Sigmoid colon (tissue), 7 donors: ENCODE results near the gene PTCH1. TPM values are rescaled to one million over a fixed set of nuclear protein-coding genes. Genes with fewer than 3 reads are reported as not detected.

ENCODE experiments used
- DNase-seq: peaks from one replicate; pipeline ENCODE4 v3.0.0-alpha.2; 2019
- H3K27ac ChIP-seq, 4 donors: fragments of 200-600 bp; sonication (generic); one replicate each; pipeline ENCODE4 v1.5.1; 2016 to 2019; ENCODE audit warnings: mild to moderate bottlenecking in 1 of 4
- H3K27me3 ChIP-seq, 3 donors: fragments of 200-600 bp; sonication (generic); one replicate each; pipeline ENCODE4 v1.5.1; 2019; ENCODE audit warnings: mild to moderate bottlenecking in 1 of 3
- H3K36me3 ChIP-seq, 4 donors: fragments of 200-600 bp; sonication (generic); one replicate each; pipeline ENCODE4 v1.5.1; 2016 to 2019
- H3K4me1 ChIP-seq, 4 donors: fragments of 200-600 bp; sonication (generic); one replicate each; pipeline ENCODE4 v1.5.1; 2017 to 2019
- H3K4me3 ChIP-seq, 4 donors: fragments of 200-600 bp; sonication (generic); one replicate each; pipeline ENCODE4 v1.5.1; 2017 to 2019; ENCODE audit warnings: mild to moderate bottlenecking in 2 of 4, moderate library complexity in 1 of 4
- H3K9me3 ChIP-seq, 4 donors: fragments of 200-600 bp in 3 of 4; sonication (generic) in 3 of 4; one replicate each; pipeline versions ENCODE4 v1.5.1 to v1.6.1; 2013 to 2019
- EP300 ChIP-seq, 4 donors: sonication (generic); formaldehyde crosslinking; IDR thresholded peaks; one replicate each; pipeline ENCODE4 v1.6.1; 2017; ENCODE audit warnings: antibody characterized with exemption in 4 of 4
- POLR2A ChIP-seq, 2 donors: fragments of 450-650 bp; IDR thresholded peaks; one replicate each; pipeline ENCODE4 v1.6.1; 2016; ENCODE audit warnings: antibody characterized with exemption in 2 of 2, mild to moderate bottlenecking in 2 of 2, moderate library complexity in 2 of 2
- POLR2AphosphoS5 ChIP-seq, 4 donors: sonication (generic); formaldehyde crosslinking; IDR thresholded peaks; one replicate each; pipeline ENCODE4 v1.6.1; 2017; ENCODE audit warnings: antibody characterized with exemption in 4 of 4
- WGBS, 2 donors: extraction: QIAGEN DNeasy Blood & Tissue Kit; methylation state at CpG; one replicate each; pipeline ENCODE4 v1.1.7; 2013; 5-methylcytosine and 5-hydroxymethylcytosine counted together
- intact Hi-C: fragments of 100-400 bp; cut with DNase I; formaldehyde crosslinking; loops from one replicate; pipeline ENCODE4 v1.15.1; 2023
- polyA plus RNA-seq, 3 donors: library from polyadenylated mRNA; stranded (reverse); fragments of 200-250 nt; gene quantifications; one replicate each; pipeline ENCODE4 v1.2.3, GENCODE V29; 2013
- total RNA-seq, 4 donors: library from RNA; depleted of rRNA; stranded (reverse); fragments of >200 nt; gene quantifications; one replicate each; pipeline ENCODE4 v1.1.0, GENCODE V29; 2016
- TF ChIP-seq, protein P1 (sequence below), 4 experiments: fragments of 450-650 bp in 3 of 4; fragments of 200-600 bp in 1 of 4; IDR thresholded peaks; one replicate each; pipeline ENCODE4 v1.5.1; 2016 to 2019; ENCODE audit warnings: antibody characterized with exemption in 4 of 4, mild to moderate bottlenecking in 3 of 4, moderate library complexity in 2 of 4
- donor health status: healthy with polysubstance abuse.
- donor health status: Bipolar disorder and iron deficiency.
- donor health status: healthy.

Gene PTCH1
- total and polyA plus RNA-seq, 7 donors, result 2.3 to 10.7 (median 7.2) TPM

DNA sequence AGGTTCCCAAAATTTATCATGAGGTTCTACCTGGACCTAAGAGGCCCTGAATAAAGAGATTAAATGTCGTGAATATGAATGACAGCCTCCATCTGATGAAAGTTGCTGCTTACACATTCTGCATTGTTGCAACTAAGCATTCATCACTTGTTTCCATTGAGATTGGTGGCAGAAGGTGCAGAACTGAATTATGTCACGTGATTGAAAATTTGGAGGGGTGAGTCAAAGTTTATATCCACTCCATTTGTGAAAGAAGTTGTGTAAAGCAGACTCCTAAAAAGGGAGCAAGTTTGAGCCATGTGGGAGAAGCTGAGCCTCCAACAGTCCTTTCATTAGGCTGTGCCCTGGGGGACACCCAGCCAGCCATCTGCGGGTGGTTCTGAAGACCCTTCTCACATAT is 4.9 kb upstream of the PTCH1 start:
- TF ChIP-seq POLR2AphosphoS5 (IDR thresholded peaks at IDR 0.05), result no peak
- no peak for TF ChIP-seq EP300 (IDR thresholded peaks at IDR 0.05)
- no peak for TF ChIP-seq POLR2A (IDR thresholded peaks at IDR 0.05)
- TF ChIP-seq, protein P1, sequence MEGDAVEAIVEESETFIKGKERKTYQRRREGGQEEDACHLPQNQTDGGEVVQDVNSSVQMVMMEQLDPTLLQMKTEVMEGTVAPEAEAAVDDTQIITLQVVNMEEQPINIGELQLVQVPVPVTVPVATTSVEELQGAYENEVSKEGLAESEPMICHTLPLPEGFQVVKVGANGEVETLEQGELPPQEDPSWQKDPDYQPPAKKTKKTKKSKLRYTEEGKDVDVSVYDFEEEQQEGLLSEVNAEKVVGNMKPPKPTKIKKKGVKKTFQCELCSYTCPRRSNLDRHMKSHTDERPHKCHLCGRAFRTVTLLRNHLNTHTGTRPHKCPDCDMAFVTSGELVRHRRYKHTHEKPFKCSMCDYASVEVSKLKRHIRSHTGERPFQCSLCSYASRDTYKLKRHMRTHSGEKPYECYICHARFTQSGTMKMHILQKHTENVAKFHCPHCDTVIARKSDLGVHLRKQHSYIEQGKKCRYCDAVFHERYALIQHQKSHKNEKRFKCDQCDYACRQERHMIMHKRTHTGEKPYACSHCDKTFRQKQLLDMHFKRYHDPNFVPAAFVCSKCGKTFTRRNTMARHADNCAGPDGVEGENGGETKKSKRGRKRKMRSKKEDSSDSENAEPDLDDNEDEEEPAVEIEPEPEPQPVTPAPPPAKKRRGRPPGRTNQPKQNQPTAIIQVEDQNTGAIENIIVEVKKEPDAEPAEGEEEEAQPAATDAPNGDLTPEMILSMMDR (IDR thresholded peaks at IDR 0.05), result no peak
- WGBS, 2 donors, result 92 to 93% methylated on average over 3 of the region's 3 CpGs
- H3K27me3 ChIP-seq, result no peaks in the 10 kb centered on the region

DNA sequence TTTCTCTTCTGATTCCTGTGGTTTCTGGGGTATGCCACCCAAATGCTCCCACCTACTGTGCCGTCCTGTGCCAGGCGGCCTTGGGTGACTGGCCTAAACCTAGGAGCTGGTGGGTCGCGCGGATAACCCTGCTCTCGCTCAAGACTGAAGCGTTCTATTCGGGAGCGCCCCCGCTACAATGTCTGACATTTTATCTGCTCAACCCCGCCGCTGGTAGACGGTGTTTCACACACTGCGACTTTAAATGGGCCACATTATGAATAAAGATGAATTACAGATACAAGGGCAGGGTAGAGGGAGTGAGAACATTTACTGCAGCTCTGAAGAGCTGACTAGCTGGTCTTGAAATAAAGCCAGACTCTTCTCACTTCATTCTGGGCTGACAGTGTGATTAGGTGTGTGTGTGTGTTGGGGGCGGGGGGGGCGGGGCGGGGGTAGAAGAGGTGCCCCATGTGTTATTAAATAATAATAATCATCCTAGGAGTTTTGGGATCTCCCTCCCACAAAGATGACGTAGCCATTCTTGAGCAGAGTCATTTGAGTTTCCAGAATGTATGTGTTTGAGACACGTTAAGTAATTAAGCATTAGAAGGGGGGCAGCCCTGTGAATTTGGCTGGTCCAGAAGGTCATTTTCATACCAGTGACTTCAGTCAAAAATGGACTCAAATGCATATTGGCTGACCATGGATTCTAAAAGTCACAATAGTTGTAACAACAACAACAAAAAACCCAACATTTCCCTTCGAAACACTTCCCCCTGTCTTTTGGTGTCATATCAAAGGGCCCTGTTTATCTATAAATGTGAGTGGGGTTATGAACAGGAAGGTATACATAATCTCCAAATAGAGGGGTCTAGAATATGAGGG is 1.0 kb upstream of the PTCH1 start:
- DNase-seq, result no peak
- intact Hi-C loops, result loop anchor here (2.0 kb wide), 1 partner anchor 255 kb away; no protein-coding TSS in a partner anchor

More for the DNA sequence above, 4.9 kb upstream of the PTCH1 start:
- intact Hi-C loops, result no loop called here
- no peak overlapping the region for H3K27ac ChIP-seq
- H3K4me3 ChIP-seq, result no peak overlapping the region
- no peaks in the 10 kb centered on the region for H3K9me3 ChIP-seq
- H3K36me3 ChIP-seq, result no peaks in the 10 kb centered on the region
- no peak for DNase-seq
- peaks cover 0 to 9% (median 4%) of the 10 kb centered on the region in 4 donors for H3K4me1 ChIP-seq

DNA sequence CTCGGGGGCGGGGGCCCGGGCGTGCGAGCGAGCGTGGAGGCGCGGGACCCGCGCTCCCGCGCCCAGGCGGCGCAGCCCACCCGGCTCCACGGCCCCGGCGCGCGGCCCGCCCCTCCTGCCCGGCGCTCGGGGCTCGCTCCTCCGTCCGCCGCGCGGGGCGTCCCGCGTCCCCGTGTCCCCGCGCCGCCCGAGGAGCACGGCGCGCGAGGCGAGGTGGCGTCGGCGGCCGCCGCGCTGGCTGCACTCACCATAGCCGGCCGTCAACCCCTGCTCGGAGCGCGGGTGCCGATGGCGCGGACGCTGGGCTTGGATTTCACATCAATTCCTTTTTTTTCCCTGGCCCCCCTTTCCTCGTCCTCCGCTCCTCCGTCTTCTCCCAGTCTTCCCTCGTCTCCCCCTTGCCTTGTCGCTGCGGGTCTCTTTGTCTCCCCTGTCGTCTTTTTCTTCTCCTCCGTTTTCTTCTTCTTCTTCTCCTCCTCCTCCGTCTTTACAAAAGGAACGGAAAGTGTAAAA is 494 bp downstream of the PTCH1 start:
- H3K4me3 ChIP-seq, result peak overlapping the region; percentile 37 to 60 (median 53)
- no peak for DNase-seq
- H3K27me3 ChIP-seq, result peaks cover 0 to 6% (median 0%) of the 10 kb centered on the region in 3 donors
- H3K36me3 ChIP-seq, result no peaks in the 10 kb centered on the region
- H3K4me1 ChIP-seq, result peaks cover 0 to 27% (median 15%) of the 10 kb centered on the region in 4 donors
- no peak for TF ChIP-seq EP300 (IDR thresholded peaks at IDR 0.05)
- no peak for TF ChIP-seq POLR2A (IDR thresholded peaks at IDR 0.05)
- TF ChIP-seq, protein P1 (IDR thresholded peaks at IDR 0.05), result no peak
- TF ChIP-seq POLR2AphosphoS5 (IDR thresholded peaks at IDR 0.05), result no peak
- H3K27ac ChIP-seq, result peak overlapping the region; percentile 52 to 78 (median 68)
- no peaks in the 10 kb centered on the region for H3K9me3 ChIP-seq
- intact Hi-C loops, result loop anchor here (2.0 kb wide), 1 partner anchor 257 kb away; no protein-coding TSS in a partner anchor
- WGBS, 2 donors, result 0 to 1% methylated on average over 69 of the region's 69 CpGs

More for the DNA sequence above, 1.0 kb upstream of the PTCH1 start:
- peak overlapping the region in 3 of 4 donors; percentile 64 to 78 (median 72) for H3K27ac ChIP-seq
- H3K9me3 ChIP-seq, result no peaks in the 10 kb centered on the region
- H3K4me1 ChIP-seq, result peaks cover 0 to 18% (median 12%) of the 10 kb centered on the region in 4 donors
- peak overlapping the region in 3 of 4 donors; percentile 49 to 60 (median 57) for H3K4me3 ChIP-seq
- no peaks in the 10 kb centered on the region for H3K36me3 ChIP-seq
- H3K27me3 ChIP-seq, result peaks cover 0 to 6% (median 0%) of the 10 kb centered on the region in 3 donors
- TF ChIP-seq EP300 (IDR thresholded peaks at IDR 0.05) (no peak), POLR2AphosphoS5 (IDR thresholded peaks at IDR 0.05) (no peak), POLR2A (IDR thresholded peaks at IDR 0.05) (no peak)
- TF ChIP-seq, protein P1 (IDR thresholded peaks at IDR 0.05), result no peak
- 39 to 50% methylated on average over 20 of the region's 20 CpGs for WGBS, 2 donors

DNA sequence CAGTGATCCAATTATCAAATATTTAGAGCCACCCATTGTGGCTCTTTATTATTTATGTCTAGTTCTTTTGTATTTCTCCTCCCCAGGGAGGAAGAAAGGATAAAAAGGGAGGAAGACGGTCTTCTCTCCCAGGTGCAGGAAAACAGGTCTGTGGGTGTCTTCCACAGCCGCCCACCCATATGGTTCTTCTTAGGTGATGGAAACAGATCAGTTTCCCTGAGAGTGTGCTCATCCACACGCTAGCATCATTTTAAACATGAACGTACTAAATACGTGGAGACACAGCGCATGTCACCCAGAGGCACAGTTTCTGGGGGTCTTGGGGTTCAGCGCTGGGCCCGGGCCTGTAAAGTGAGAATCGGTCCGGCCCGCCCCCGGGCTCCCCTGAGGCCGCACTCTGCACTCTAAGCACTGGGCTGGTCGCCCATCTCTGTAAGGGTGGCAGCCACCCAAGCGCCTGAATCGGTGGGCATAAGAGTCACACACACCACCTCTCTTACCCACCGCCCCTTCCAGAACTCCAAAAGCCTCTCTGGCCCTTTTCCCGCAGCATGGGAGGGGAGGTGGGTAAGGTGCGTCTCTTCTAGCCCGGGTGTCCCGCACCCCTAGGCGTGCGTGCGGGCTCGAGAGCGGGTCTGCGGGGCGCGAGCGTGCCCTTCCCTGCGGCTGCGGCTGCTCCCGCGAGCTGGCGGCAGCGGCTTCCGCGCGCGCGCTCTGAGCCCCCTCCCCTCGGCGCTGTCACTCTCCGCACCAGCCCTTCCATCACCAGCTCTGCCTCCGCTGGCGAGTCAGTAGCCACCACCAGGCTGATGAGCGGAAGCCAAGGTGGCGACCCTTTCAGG is 1.3 kb downstream of the PTCH1 start:
- no peaks in the 10 kb centered on the region for H3K36me3 ChIP-seq
- no peak for DNase-seq
- H3K9me3 ChIP-seq, result no peaks in the 10 kb centered on the region
- intact Hi-C loops, result loop anchor here (2.0 kb wide), 1 partner anchor 257 kb away; no protein-coding TSS in a partner anchor
- TF ChIP-seq, protein P1 (IDR thresholded peaks at IDR 0.05), result no peak
- no peak for TF ChIP-seq POLR2A (IDR thresholded peaks at IDR 0.05)
- no peak for TF ChIP-seq EP300 (IDR thresholded peaks at IDR 0.05)
- no peak for TF ChIP-seq POLR2AphosphoS5 (IDR thresholded peaks at IDR 0.05)
- H3K27ac ChIP-seq, result peak overlapping the region in 2 of 4 donors; percentile 14 to 33
- H3K27me3 ChIP-seq, result peaks cover 0 to 6% (median 0%) of the 10 kb centered on the region in 3 donors
- WGBS, 2 donors, result 9 to 11% methylated on average over 48 of the region's 48 CpGs
- H3K4me3 ChIP-seq, result peak overlapping the region; percentile 35 to 60 (median 53)
- peaks cover 0 to 29% (median 17%) of the 10 kb centered on the region in 4 donors for H3K4me1 ChIP-seq
